Activated naive CD4-positive, alpha-beta T cell treated with anti-CD3 and anti-CD28 coated beads for 36 hours (primary cell): Measurements from ENCODE around the gene NELL1. TPM values are rescaled to one million over a fixed set of nuclear protein-coding genes. Genes with fewer than 3 reads are reported as not detected.

Experiments
- CTCF ChIA-PET: fragments of 350-600 bp; sonication (Branson Sonifier 250); formaldehyde crosslinking; loops from one replicate; lab custom pipeline; 2021; ENCODE audit warnings: antibody characterized with exemption; lab: Charles Lee
- DNase-seq: peaks from one replicate; pipeline ENCODE4 v3.0.0-alpha.2; 2020
- H3K27ac Mint-ChIP-seq: one replicate; pipeline ENCODE4 v1.8.0; 2021; ENCODE audit warnings: mild to moderate bottlenecking, mixed read lengths
- H3K27me3 Mint-ChIP-seq: one replicate; pipeline ENCODE4 v1.8.0; 2021; ENCODE audit warnings: low read depth, mixed read lengths
- H3K36me3 Mint-ChIP-seq: one replicate; pipeline ENCODE4 v1.8.0; 2021; ENCODE audit warnings: low read depth, mixed read lengths
- H3K4me1 Mint-ChIP-seq: one replicate; pipeline ENCODE4 v1.8.0; 2021; ENCODE audit warnings: low read depth, mixed read lengths
- H3K4me3 Mint-ChIP-seq: one replicate; pipeline ENCODE4 v1.8.0; 2021; ENCODE audit warnings: mild to moderate bottlenecking, moderate library complexity, mixed read lengths
- H3K9me3 Mint-ChIP-seq: one replicate; pipeline ENCODE4 v1.8.0; 2021; ENCODE audit warnings: mixed read lengths
- intact Hi-C: fragments of 100-400 bp; cut with micrococcal nuclease; formaldehyde crosslinking; loops from one replicate; pipeline ENCODE4 v1.15.1; 2023
- total RNA-seq, 2 experiments: library from RNA; stranded (reverse); gene quantifications; one replicate each; pipeline ENCODE4 v1.2.3, GENCODE V29; 2021

The NELL1 gene
- total RNA-seq, 2 experiments from 2014 or later = not detected

GRCh38 chr11:21446939-21447590 lies 777.7 kb downstream of the NELL1 start:
- DNase-seq = no peak
- Mint-ChIP-seq H3K27ac (no peak overlapping the region), H3K4me3 (no peak overlapping the region), H3K36me3 (no peaks in the 10 kb centered on the region), H3K4me1 (no peaks in the 10 kb centered on the region), H3K27me3 (no peaks in the 10 kb centered on the region), H3K9me3 (peaks cover 5% of the 10 kb centered on the region)
- CTCF ChIA-PET = no interaction called here
- intact Hi-C loops = no loop called here

GRCh38 chr11:21447871-21448270 lies 778.5 kb downstream of the NELL1 start:
- H3K36me3 Mint-ChIP-seq = no peaks in the 10 kb centered on the region
- CTCF ChIA-PET = no interaction called here
- no peaks in the 10 kb centered on the region for H3K4me1 Mint-ChIP-seq
- no peak overlapping the region for H3K4me3 Mint-ChIP-seq
- no peak overlapping the region for H3K27ac Mint-ChIP-seq
- intact Hi-C loops = no loop called here
- H3K27me3 Mint-ChIP-seq = no peaks in the 10 kb centered on the region
- H3K9me3 Mint-ChIP-seq = peaks cover 5% of the 10 kb centered on the region
- no peak for DNase-seq

GRCh38 chr11:21456186-21456585 lies 786.8 kb downstream of the NELL1 start:
- H3K9me3 Mint-ChIP-seq = peaks cover 2% of the 10 kb centered on the region
- H3K4me3 Mint-ChIP-seq = no peak overlapping the region
- no peaks in the 10 kb centered on the region for H3K36me3 Mint-ChIP-seq
- H3K27ac Mint-ChIP-seq = no peak overlapping the region
- H3K4me1 Mint-ChIP-seq = no peaks in the 10 kb centered on the region
- CTCF ChIA-PET = interaction anchor here (0.8 kb wide), 1 partner anchor 1675 kb away, joined by 3 read pairs; no protein-coding TSS in a partner anchor
- intact Hi-C loops = no loop called here
- H3K27me3 Mint-ChIP-seq = no peaks in the 10 kb centered on the region
- no peak for DNase-seq

GRCh38 chr11:21460082-21460481 lies 790.7 kb downstream of the NELL1 start:
- Mint-ChIP-seq H3K4me3 (no peak overlapping the region), H3K4me1 (no peaks in the 10 kb centered on the region), H3K27me3 (no peaks in the 10 kb centered on the region), H3K27ac (no peak overlapping the region), H3K9me3 (peaks cover 2% of the 10 kb centered on the region), H3K36me3 (no peaks in the 10 kb centered on the region)
- intact Hi-C loops = no loop called here
- CTCF ChIA-PET = no interaction called here
- no peak for DNase-seq

DNA sequence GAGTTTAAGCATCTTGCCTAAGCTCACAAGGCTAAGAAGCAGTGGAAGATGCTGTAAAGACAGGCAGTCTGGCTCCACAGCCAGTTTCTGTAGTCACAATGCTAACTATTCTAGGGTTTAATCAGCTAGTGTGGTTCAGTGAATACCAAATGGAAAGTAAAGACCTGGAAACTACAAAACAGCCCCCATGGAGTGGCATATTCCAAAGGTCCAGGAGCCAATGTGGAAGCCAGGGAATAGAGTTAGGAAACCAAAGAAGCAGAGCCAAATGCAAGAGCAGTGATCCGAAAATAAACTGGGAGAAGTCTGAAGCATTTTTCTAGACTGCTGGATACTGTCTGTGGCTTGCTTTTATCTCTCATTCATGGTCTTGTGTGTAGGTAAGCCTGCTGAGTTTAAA lies 792.3 kb downstream of the NELL1 start:
- no peak for DNase-seq
- CTCF ChIA-PET = no interaction called here
- Mint-ChIP-seq H3K27me3 (no peaks in the 10 kb centered on the region), H3K36me3 (no peaks in the 10 kb centered on the region), H3K4me1 (no peaks in the 10 kb centered on the region), H3K9me3 (no peaks in the 10 kb centered on the region), H3K27ac (no peak overlapping the region), H3K4me3 (no peak overlapping the region)
- intact Hi-C loops = no loop called here

DNA sequence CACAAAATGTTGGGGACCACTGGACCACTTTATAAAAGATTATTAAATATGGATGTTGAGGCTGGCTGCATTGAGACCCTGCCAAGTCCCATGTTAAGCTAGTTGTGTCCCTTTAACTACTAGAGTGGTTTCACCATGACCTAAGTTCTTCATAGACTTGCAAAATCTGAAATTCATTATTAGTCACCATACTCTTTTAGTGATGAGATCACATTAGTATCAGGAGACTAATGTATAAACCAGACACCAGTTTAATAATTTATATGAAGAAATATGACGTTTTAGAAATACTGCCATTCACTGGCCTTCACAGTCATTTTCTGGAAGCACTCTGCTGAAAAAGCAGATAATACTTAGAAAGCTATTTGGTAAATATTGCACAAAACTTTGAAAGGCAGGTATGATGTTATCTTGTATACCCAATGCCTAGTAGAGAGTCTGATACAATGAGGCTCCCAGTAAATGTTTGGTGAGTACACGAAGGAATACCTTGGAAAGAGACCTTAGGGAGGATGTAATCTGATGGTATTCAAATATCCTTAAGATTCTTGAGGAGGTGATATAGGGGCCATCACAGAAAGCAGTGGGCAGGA lies 795.3 kb downstream of the NELL1 start:
- DNase-seq = no peak
- intact Hi-C loops = no loop called here
- Mint-ChIP-seq H3K27ac (no peak overlapping the region), H3K4me3 (no peak overlapping the region), H3K36me3 (no peaks in the 10 kb centered on the region), H3K9me3 (peaks cover 2% of the 10 kb centered on the region), H3K27me3 (no peaks in the 10 kb centered on the region), H3K4me1 (no peaks in the 10 kb centered on the region)
- CTCF ChIA-PET = no interaction called here

- CTCF ChIA-PET = no interaction called here
- no peak overlapping the region for H3K27ac Mint-ChIP-seq
- peaks cover 2% of the 10 kb centered on the region for H3K9me3 Mint-ChIP-seq
- H3K27me3 Mint-ChIP-seq = no peaks in the 10 kb centered on the region
- intact Hi-C loops = no loop called here
- H3K4me3 Mint-ChIP-seq = no peak overlapping the region
- no peak for DNase-seq
- no peaks in the 10 kb centered on the region for H3K36me3 Mint-ChIP-seq
- H3K4me1 Mint-ChIP-seq = no peaks in the 10 kb centered on the region
Measured at GRCh38 chr11:21465203-21465602, 795.8 kb downstream of the NELL1 start.

- Mint-ChIP-seq H3K4me1 (no peaks in the 10 kb centered on the region), H3K27me3 (no peaks in the 10 kb centered on the region), H3K27ac (no peak overlapping the region), H3K4me3 (no peak overlapping the region), H3K9me3 (peaks cover 2% of the 10 kb centered on the region), H3K36me3 (no peaks in the 10 kb centered on the region)
- DNase-seq = no peak
- CTCF ChIA-PET = no interaction called here
- intact Hi-C loops = no loop called here
Measured at GRCh38 chr11:21465920-21466319, 796.5 kb downstream of the NELL1 start.

- no peaks in the 10 kb centered on the region for H3K36me3 Mint-ChIP-seq
- H3K27me3 Mint-ChIP-seq = no peaks in the 10 kb centered on the region
- H3K9me3 Mint-ChIP-seq = peaks cover 2% of the 10 kb centered on the region
- no peaks in the 10 kb centered on the region for H3K4me1 Mint-ChIP-seq
- intact Hi-C loops = no loop called here
- H3K27ac Mint-ChIP-seq = no peak overlapping the region
- H3K4me3 Mint-ChIP-seq = no peak overlapping the region
- DNase-seq = no peak
- CTCF ChIA-PET = no interaction called here
Measured at GRCh38 chr11:21470521-21470920, 801.1 kb downstream of the NELL1 start.

- intact Hi-C loops = no loop called here
- Mint-ChIP-seq H3K9me3 (peaks cover 2% of the 10 kb centered on the region), H3K27ac (no peak overlapping the region), H3K4me3 (no peak overlapping the region), H3K4me1 (no peaks in the 10 kb centered on the region), H3K36me3 (no peaks in the 10 kb centered on the region), H3K27me3 (no peaks in the 10 kb centered on the region)
- CTCF ChIA-PET = no interaction called here
- DNase-seq = no peak
Measured at GRCh38 chr11:21472261-21472660, 802.9 kb downstream of the NELL1 start.

GRCh38 chr11:21474529-21474928 lies 805.1 kb downstream of the NELL1 start:
- CTCF ChIA-PET = no interaction called here
- Mint-ChIP-seq H3K27me3 (no peaks in the 10 kb centered on the region), H3K4me1 (no peaks in the 10 kb centered on the region), H3K9me3 (peaks cover 2% of the 10 kb centered on the region), H3K4me3 (no peak overlapping the region), H3K36me3 (no peaks in the 10 kb centered on the region), H3K27ac (no peak overlapping the region)
- intact Hi-C loops = no loop called here
- DNase-seq = no peak

DNA sequence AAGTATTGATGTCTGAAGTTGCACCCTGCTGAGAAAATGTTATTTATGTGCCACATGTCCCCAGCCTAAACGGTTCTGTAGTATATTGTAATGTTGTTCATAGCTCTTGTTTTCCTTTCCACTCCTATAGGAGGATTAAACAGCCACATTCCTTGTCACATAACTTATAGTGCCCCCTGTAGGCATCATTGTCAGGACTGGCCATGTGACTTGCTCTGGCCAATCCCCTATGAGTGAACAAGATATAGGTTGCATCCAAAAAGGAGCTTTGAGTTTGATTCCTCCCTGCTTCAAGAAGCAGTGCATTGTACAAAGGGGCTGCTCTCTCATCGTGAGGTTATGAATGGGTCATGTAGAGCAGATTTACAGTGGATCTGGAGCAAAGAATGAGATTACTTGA lies 805.9 kb downstream of the NELL1 start:
- H3K4me1 Mint-ChIP-seq = no peaks in the 10 kb centered on the region
- peaks cover 2% of the 10 kb centered on the region for H3K9me3 Mint-ChIP-seq
- DNase-seq = no peak
- no peaks in the 10 kb centered on the region for H3K27me3 Mint-ChIP-seq
- H3K4me3 Mint-ChIP-seq = no peak overlapping the region
- CTCF ChIA-PET = no interaction called here
- no peaks in the 10 kb centered on the region for H3K36me3 Mint-ChIP-seq
- no peak overlapping the region for H3K27ac Mint-ChIP-seq
- intact Hi-C loops = no loop called here

DNA sequence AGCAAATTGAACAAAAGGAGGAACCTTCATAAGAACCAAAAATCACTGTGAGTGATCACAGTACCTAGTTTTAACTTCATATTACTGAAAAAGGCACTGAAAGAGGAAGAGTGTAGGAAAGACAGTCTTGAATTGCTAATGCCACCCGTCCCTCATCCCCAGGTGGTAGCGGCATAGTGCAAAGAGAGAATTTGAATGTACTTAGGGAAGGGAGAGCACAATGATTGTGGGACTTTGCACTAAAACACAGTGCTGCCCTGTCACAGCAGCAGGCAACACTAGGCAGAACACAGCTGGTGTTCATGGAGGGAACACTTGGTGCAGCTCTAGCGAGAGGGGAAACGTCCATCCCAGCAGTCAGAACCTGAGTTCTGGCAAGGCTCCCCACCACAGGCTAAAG lies 807.2 kb downstream of the NELL1 start:
- CTCF ChIA-PET = no interaction called here
- Mint-ChIP-seq H3K4me3 (no peak overlapping the region), H3K27me3 (no peaks in the 10 kb centered on the region), H3K27ac (no peak overlapping the region), H3K4me1 (no peaks in the 10 kb centered on the region), H3K9me3 (peaks cover 2% of the 10 kb centered on the region), H3K36me3 (no peaks in the 10 kb centered on the region)
- DNase-seq = no peak
- intact Hi-C loops = no loop called here
